Measurements from ENCODE around the gene FHAD1.

GRCh38 chr1:15258833-15259621 is 12.0 kb downstream of the FHAD1 start:
- TF ChIP-seq CTCF (IDR thresholded peaks at IDR 0.05) (no peak), EZH2 (IDR thresholded peaks at IDR 0.05; ENCODE audit: borderline replicate concordance, insufficient read depth, low read depth, low read length, poor library complexity, severe bottlenecking) (no peak)
